Posterior cingulate gyrus (tissue), 11 donors: ENCODE data around the gene PNMT.

Experiments
- DNase-seq, 10 donors: peaks; one replicate each; pipeline versions ENCODE4 v3.0.0 to v3.0.0-alpha.2; 2020 to 2021; ENCODE audit warnings: mixed read lengths in 3 of 10
- intact Hi-C: fragments of 100-400 bp; cut with DNase I; formaldehyde crosslinking; loops from one replicate; pipeline ENCODE4 v1.15.1; 2023

PNMT gene

GRCh38 chr17:39651923-39652586 is 16.2 kb upstream of the PNMT start:
- no peak for DNase-seq
- intact Hi-C loops: no loop called here

- intact Hi-C loops: no loop called here
- peak in 7 of 10 donors; percentile 37 to 94 (median 52) for DNase-seq
These were observed 15.5 kb upstream of the PNMT start for GRCh38 chr17:39652587-39653315.

GRCh38 chr17:39653316-39653661 is 15.0 kb upstream of the PNMT start:
- DNase-seq: no peak
- intact Hi-C loops: no loop called here

- intact Hi-C loops: no loop called here
- DNase-seq: peak in 6 of 10 donors; percentile 57 to 93 (median 72)
These were observed 14.5 kb upstream of the PNMT start for GRCh38 chr17:39653662-39654331.

- intact Hi-C loops: no loop called here
- DNase-seq: no peak
These were observed 13.1 kb upstream of the PNMT start for GRCh38 chr17:39655105-39655504.

- no peak for DNase-seq
- intact Hi-C loops: no loop called here
These were observed 9.9 kb upstream of the PNMT start for GRCh38 chr17:39658346-39658745.

GRCh38 chr17:39658760-39659159 is 9.5 kb upstream of the PNMT start:
- DNase-seq: no peak
- intact Hi-C loops: no loop called here

- intact Hi-C loops: no loop called here
- no peak for DNase-seq
These were observed 8.8 kb upstream of the PNMT start for GRCh38 chr17:39659279-39660010.

GRCh38 chr17:39660011-39660360 is 8.3 kb upstream of the PNMT start:
- DNase-seq: no peak
- intact Hi-C loops: no loop called here

- intact Hi-C loops: no loop called here
- peak in 1 of 10 donors; percentile 78 for DNase-seq
These were observed 7.6 kb upstream of the PNMT start for GRCh38 chr17:39660397-39661385.

GRCh38 chr17:39661744-39662541 is 6.3 kb upstream of the PNMT start:
- intact Hi-C loops: no loop called here
- no peak for DNase-seq

GRCh38 chr17:39662551-39663339 is 5.5 kb upstream of the PNMT start:
- DNase-seq: no peak
- intact Hi-C loops: no loop called here

GRCh38 chr17:39663340-39663687 is 4.9 kb upstream of the PNMT start:
- no peak for DNase-seq
- intact Hi-C loops: no loop called here

GRCh38 chr17:39663688-39664580 is 4.3 kb upstream of the PNMT start:
- DNase-seq: no peak
- intact Hi-C loops: no loop called here

- intact Hi-C loops: no loop called here
- DNase-seq: no peak
These were observed 3.4 kb upstream of the PNMT start, which contains the start of gene TCAP for GRCh38 chr17:39664581-39665561. Gene TCAP, plus strand, starts transcription at chr17:39665349. Its CDS starts 11 bp downstream, at chr17:39665360.

- peak in 1 of 10 donors; percentile 50 for DNase-seq
- intact Hi-C loops: no loop called here
These were observed 2.5 kb upstream of the PNMT start for GRCh38 chr17:39665642-39666224.
